Natural killer cell (primary cell): ENCODE data around the gene MYOM1. TPM values are rescaled to one million over a fixed set of nuclear protein-coding genes. Genes with fewer than 3 reads are reported as not detected.

ENCODE experiments used
- ATAC-seq, 3 donors: fragments of 150-1000 bp in 2 of 3; fragments of 200-7000 bp in 1 of 3; cut with Tn5 transposase; 1 replicate in 1 of 3; 2 replicates in 2 of 3; pipeline ENCODE4 v1.10.0; 2021; ENCODE audit warnings: mild to moderate bottlenecking in 2 of 3, moderate library complexity in 2 of 3
- DNase-seq, 2 donors: peaks; one replicate each; pipeline versions ENCODE4 v3.0.0 to v3.0.0-alpha.2; 2013 to 2021; ENCODE audit warnings: mixed read lengths in 1 of 2
- H3K27ac ChIP-seq: one replicate; pipeline ENCODE4 v1.5.1; 2013; ENCODE audit warnings: mild to moderate bottlenecking, low read length
- H3K27me3 ChIP-seq: one replicate; pipeline ENCODE4 v1.6.1; 2013; ENCODE audit warnings: low read length; ENCODE audit not compliant: control insufficient read depth, insufficient read depth
- H3K36me3 ChIP-seq: one replicate; pipeline ENCODE4 v1.6.1; 2013; ENCODE audit warnings: low read length; ENCODE audit not compliant: control insufficient read depth, insufficient read depth
- H3K4me1 ChIP-seq: one replicate; pipeline ENCODE4 v1.6.1; 2013; ENCODE audit warnings: low read length; ENCODE audit not compliant: control insufficient read depth, insufficient read depth
- H3K4me3 ChIP-seq: one replicate; pipeline ENCODE4 v1.5.1; 2013; ENCODE audit warnings: low read length
- H3K9me3 ChIP-seq: one replicate; pipeline ENCODE4 v1.6.1; 2013; ENCODE audit warnings: low read length; ENCODE audit not compliant: control insufficient read depth, insufficient read depth
- H3K27ac Mint-ChIP-seq, 2 donors: one replicate each; pipeline ENCODE4 v1.8.0; 2022; ENCODE audit warnings: mild to moderate bottlenecking in 2 of 2, mixed read lengths in 2 of 2, moderate library complexity in 1 of 2
- H3K27me3 Mint-ChIP-seq, 2 donors: one replicate each; pipeline ENCODE4 v1.8.0; 2022; ENCODE audit warnings: low read depth in 2 of 2, mixed read lengths in 2 of 2
- H3K36me3 Mint-ChIP-seq: one replicate; pipeline ENCODE4 v1.8.0; 2022; ENCODE audit warnings: mixed read lengths
- H3K4me1 Mint-ChIP-seq, 2 donors: one replicate each; pipeline ENCODE4 v1.8.0; 2022; ENCODE audit warnings: mixed read lengths in 2 of 2
- H3K4me3 Mint-ChIP-seq: one replicate; pipeline ENCODE4 v1.8.0; 2022; ENCODE audit warnings: mild to moderate bottlenecking, moderate library complexity, mixed read lengths
- H3K9me3 Mint-ChIP-seq, 2 donors: one replicate each; pipeline ENCODE4 v1.8.0; 2022; ENCODE audit warnings: mixed read lengths in 2 of 2
- CTCF ChIP-seq: fragments of 200-600 bp; IDR thresholded peaks from one replicate; pipeline ENCODE4 v1.8.0; 2022; ENCODE audit warnings: antibody characterized with exemption
- WGBS: methylation state at CpG from one replicate; pipeline ENCODE4 v1.1.7; 2013; ENCODE audit warnings: missing lambda C conversion rate; ENCODE audit not compliant: insufficient coverage; 5-methylcytosine and 5-hydroxymethylcytosine counted together
- intact Hi-C: fragments of 100-400 bp; cut with micrococcal nuclease; formaldehyde crosslinking; loops from one replicate; pipeline ENCODE4 v1.14.2; 2022
- total RNA-seq, 4 donors: library from RNA; stranded (reverse); fragments of 120-200 nt in 1 of 4; gene quantifications; one replicate each; pipeline versions ENCODE4 v1.2.3 to v1.2.4, GENCODE V29; 2013 to 2022

MYOM1 gene
- total RNA-seq, 3 donors from 2014 or later (not counting 1 experiment from before 2014, with no cell fraction given): 1.7 to 5.8 (median 3.0) TPM

GRCh38 chr18:3120356-3120755, 99.4 kb downstream of the MYOM1 start:
- 33% methylated on average over 9 of the region's 9 CpGs for WGBS
- Mint-ChIP-seq H3K4me3 (no peak overlapping the region), H3K27me3 (no peaks in the 10 kb centered on the region), H3K36me3 (no peaks in the 10 kb centered on the region), H3K9me3 (no peaks in the 10 kb centered on the region), H3K27ac (no peak overlapping the region), H3K4me1 (no peaks in the 10 kb centered on the region)
- DNase-seq (no peak), ATAC-seq (no peak)
- H3K36me3 ChIP-seq: no peaks in the 10 kb centered on the region
- no peaks in the 10 kb centered on the region for H3K4me1 ChIP-seq
- no peak overlapping the region for H3K4me3 ChIP-seq
- no peaks in the 10 kb centered on the region for H3K9me3 ChIP-seq
- H3K27ac ChIP-seq: no peak overlapping the region
- intact Hi-C loops: no loop called here
- no peak for TF ChIP-seq CTCF
- no peaks in the 10 kb centered on the region for H3K27me3 ChIP-seq

DNA sequence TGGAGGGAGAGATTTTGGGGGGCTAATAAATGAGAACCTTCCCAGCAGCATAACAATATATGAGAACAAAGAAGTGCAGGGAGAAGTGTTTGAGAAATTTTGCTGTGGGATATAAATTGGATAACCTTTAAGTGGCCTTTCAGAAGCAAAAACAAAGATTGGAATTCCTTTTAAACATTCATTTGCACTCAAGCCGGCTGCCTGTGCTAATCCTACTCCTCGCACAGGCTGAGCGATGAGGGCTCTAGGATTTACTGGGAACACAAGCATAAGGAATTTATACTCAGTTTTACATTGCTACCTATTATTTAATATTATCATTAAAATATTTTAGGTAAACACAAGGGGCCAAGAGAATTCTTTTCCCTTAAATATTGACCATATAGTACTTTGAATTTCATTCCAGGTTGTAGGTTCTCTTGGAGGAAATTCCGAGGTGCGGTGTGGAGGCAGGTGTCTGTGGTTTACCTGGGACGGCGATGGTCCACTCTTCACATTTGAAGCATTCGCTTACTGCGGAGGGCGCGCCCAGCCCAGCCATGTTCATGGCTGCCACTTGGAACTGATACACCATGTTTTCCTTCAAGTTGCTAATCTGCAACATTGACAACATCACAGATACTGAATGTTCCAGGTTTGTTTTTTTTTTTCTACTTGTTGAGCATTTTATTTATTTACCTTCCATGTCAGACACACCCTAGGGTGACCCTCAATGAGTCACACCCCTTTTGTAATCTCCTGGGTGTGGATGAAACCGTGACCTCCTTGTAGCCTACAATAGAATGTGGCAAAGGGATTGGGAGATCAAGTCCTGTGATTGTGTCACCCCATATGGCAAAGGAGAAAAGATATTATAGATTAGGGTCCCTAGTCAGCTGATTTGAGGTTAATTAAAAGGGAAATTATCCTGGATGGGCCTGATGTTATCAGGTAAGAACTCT, 100.1 kb downstream of the MYOM1 start:
- ATAC-seq (no peak), DNase-seq (no peak)
- 93% methylated on average over 12 of the region's 12 CpGs for WGBS
- no peak overlapping the region for H3K4me3 ChIP-seq
- Mint-ChIP-seq H3K4me3 (no peak overlapping the region), H3K4me1 (no peaks in the 10 kb centered on the region), H3K27ac (no peak overlapping the region), H3K27me3 (no peaks in the 10 kb centered on the region), H3K9me3 (no peaks in the 10 kb centered on the region), H3K36me3 (no peaks in the 10 kb centered on the region)
- no peak for TF ChIP-seq CTCF
- no peaks in the 10 kb centered on the region for H3K36me3 ChIP-seq
- H3K27me3 ChIP-seq: no peaks in the 10 kb centered on the region
- H3K4me1 ChIP-seq: no peaks in the 10 kb centered on the region
- H3K9me3 ChIP-seq: no peaks in the 10 kb centered on the region
- H3K27ac ChIP-seq: no peak overlapping the region
- intact Hi-C loops: no loop called here

- Histone ChIP-seq H3K27me3 (no peaks in the 10 kb centered on the region), H3K4me3 (no peak overlapping the region), H3K4me1 (no peaks in the 10 kb centered on the region), H3K36me3 (no peaks in the 10 kb centered on the region), H3K27ac (no peak overlapping the region), H3K9me3 (no peaks in the 10 kb centered on the region)
- TF ChIP-seq CTCF: no peak
- intact Hi-C loops: no loop called here
- Mint-ChIP-seq H3K36me3 (no peaks in the 10 kb centered on the region), H3K4me1 (no peaks in the 10 kb centered on the region), H3K9me3 (no peaks in the 10 kb centered on the region), H3K4me3 (no peak overlapping the region), H3K27ac (no peak overlapping the region), H3K27me3 (no peaks in the 10 kb centered on the region)
- 90% methylated on average over 9 of the region's 10 CpGs for WGBS
- ATAC-seq: no peak
- DNase-seq: no peak
Observed at GRCh38 chr18:3118195-3119010, 101.4 kb downstream of the MYOM1 start.
